Body of pancreas (tissue), 4 donors: ENCODE results near the gene CMIP.

Experiments used
- POLR2A ChIP-seq, 3 donors: fragments of 450-650 bp; IDR thresholded peaks; one replicate each; pipeline ENCODE4 v1.6.1; 2016; ENCODE audit warnings: antibody characterized with exemption in 3 of 3, mild to moderate bottlenecking in 2 of 3
- TF ChIP-seq, protein P1 (sequence below), 7 experiments: fragments of 450-650 bp in 4 of 7; fragments of 200-600 bp in 3 of 7; sonication (generic) in 3 of 7; IDR thresholded peaks; one replicate each; pipeline ENCODE4 v1.5.1; 2016 to 2019; ENCODE audit warnings: antibody characterized with exemption in 7 of 7

DNA sequence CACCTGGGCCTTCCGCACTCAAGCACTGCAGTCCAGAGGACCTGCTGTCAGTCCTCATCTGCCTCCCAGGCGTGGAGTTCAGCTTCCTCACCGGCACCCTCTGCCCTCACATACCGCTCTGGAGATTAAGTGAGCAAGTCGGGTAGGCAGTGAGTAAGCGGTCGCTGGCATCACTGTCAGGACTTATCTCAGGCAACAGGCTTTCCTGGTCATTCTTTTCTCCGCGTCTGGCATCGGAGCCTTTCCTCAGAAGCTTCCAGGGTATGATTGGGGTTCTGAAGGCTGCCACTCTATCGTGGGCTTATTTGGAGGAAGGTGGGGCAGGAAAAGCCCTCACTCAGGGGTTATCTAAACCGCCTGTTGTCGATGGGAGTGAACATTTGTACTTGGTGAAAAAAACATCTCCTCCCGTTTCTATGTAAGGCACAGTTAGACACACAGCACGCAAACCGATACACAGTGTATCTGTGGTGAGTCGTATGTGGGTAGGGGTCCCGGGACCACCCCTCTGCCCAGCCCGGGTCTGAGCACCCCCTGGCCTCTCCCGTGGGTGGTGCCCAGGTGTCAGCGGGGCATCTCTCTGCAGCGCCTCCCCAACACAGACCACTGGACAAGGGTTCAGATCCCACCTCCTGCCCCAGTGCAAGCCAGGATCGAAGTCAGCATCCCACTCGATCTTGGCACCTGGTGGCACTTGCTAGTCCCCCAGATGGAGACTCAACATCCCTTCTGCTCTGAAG lies 242.0 kb downstream of the CMIP start:
- no peak for TF ChIP-seq POLR2A (IDR thresholded peaks at IDR 0.05)
- TF ChIP-seq, protein P1, sequence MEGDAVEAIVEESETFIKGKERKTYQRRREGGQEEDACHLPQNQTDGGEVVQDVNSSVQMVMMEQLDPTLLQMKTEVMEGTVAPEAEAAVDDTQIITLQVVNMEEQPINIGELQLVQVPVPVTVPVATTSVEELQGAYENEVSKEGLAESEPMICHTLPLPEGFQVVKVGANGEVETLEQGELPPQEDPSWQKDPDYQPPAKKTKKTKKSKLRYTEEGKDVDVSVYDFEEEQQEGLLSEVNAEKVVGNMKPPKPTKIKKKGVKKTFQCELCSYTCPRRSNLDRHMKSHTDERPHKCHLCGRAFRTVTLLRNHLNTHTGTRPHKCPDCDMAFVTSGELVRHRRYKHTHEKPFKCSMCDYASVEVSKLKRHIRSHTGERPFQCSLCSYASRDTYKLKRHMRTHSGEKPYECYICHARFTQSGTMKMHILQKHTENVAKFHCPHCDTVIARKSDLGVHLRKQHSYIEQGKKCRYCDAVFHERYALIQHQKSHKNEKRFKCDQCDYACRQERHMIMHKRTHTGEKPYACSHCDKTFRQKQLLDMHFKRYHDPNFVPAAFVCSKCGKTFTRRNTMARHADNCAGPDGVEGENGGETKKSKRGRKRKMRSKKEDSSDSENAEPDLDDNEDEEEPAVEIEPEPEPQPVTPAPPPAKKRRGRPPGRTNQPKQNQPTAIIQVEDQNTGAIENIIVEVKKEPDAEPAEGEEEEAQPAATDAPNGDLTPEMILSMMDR (IDR thresholded peaks at IDR 0.05), result no peak
